GM15510 (cell line): ENCODE data around the gene EZH1.
A peak's percentile ranks its signal among the peaks of the same experiment; 100 is the strongest.

Experiments used
- POLR2A ChIP-seq: IDR thresholded peaks from 3 replicates; pipeline ENCODE4 v1.6.1; 2011; ENCODE audit warnings: borderline replicate concordance; ENCODE audit not compliant: insufficient read length; ENCODE audit errors: extremely low read depth

The EZH1 gene

DNA sequence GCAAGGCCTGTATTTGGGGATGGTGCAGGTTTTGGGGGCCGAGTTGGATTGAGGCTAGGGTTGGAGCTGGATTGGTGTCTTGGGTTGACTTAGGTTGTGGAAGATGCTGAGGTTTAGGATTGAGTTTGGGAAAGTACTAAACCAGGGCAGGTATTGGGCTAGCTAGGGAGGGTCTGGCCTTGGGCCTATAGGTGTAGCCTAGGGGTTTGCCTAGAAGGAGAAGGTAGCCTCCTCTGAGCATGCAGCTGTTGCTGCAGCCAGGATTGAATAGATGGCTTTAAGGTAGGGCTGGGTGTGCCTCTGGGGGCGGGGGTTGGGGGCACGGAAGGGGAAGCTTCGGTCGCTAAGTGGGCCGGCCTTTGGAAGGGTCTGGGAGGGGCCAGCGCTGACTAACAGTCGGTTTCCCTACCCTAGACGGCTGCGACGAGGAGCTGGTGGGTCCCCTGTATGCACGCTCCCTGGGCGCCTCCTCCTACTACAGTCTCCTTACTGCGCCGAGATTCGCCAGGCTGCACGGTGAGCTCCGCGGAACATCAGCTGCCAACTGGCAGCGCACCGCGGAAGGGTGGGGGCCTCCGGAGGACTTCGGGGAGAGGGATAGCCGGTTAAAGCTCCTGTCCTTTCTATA, 61.3 kb downstream of the EZH1 start:
- TF ChIP-seq POLR2A, result no peak

DNA sequence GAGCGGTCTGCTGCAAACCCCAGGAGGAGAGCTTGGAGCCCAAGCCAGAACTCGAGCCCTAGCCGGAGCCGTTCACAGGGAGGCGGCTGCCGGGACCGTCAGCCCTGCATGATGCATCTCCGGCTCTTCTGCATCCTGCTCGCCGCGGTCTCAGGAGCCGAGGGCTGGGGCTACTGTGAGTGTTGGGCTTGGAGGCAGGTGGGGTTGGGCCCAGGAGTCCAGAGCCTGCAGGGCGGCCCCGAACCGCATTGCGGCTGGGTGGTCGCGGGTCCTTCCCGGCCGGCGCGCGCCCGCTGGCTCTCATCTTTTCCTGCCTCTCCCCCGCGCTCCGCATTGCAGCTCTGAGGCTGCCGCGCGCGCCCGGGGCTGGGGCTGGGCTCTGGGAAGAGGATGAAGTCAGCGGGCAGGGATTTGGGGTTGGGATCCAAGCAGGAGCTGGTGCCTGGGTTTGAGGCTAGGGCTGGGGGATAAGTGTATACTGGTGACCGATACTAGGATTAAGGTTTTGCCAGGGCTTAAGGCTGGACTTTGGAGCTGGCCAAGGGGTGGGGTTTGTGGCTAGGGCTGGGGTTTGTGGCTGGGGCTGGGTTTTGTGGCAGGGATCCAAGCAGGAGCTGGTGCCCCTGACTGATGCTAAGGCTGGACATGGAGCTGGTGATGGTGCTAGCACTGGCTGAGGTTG, 62.0 kb downstream of the EZH1 start:
- no peak for TF ChIP-seq POLR2A

DNA sequence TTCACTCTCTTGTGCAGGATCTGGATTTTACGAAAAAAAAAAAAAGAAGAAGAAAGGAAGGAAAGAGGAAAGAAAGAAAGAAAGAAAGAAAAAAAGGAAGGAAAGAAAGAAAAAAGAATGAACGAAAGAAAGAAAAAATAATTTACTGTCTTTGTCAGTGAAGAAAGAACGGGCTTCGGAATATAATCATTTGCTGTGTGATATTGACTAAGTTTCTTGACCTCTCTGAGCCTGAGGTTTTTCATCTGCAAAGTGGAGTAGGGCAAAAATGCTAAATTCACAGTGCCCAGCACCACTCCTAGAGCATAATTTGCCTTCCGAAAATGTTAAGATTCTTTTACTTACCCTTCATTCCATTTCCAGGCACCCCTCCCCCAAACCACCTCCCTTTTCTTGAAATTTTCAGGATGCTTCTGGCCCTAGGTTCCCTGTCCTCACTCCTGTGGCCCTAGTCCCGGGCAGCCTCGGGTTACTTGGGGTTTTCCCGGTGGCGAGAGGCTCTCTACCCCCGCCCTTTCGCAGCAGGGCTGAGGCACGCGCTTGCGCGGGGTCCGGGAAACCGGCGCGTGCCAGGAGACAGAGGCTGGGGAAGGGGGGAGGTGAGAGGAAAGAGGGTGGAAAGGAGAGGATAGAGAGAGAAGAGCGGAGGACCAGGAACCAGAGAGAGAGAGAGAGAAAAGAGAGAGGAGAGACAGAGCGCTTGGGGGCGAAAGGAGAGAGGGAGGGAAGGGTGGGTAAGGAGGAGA, 62.7 kb downstream of the EZH1 start, which contains the start of gene CNTNAP1:
TSS of gene CNTNAP1 (plus strand) at position 556 of the 746 bp plus-strand sequence. CDS start 299 bp downstream, outside the sequence.
- peak; percentile 32 for TF ChIP-seq POLR2A

DNA sequence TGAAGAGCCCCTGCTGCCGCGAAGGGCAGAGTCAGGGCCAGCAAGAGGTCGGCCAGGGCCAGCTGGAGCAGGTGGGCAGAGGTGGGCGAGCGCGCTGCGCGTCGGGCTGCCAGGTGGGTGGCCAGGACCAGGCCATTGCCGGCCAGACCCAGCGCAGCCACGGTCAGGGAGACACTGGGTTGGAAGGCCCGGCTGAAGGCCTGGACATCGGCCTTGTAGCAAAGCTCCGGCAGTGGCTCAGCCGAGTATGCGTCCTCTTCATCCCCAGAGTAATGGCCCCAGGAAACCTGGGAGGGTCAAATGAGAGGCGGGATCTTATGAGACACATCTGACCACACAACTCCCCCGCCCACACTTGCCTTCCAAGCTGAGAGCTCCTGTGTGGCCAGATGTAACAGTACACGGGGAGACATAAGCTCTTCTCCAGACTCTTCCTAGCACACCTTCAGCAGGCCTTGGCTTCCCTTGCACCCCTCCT, 64.5 kb downstream of the EZH1 start:
- TF ChIP-seq POLR2A, result no peak

DNA sequence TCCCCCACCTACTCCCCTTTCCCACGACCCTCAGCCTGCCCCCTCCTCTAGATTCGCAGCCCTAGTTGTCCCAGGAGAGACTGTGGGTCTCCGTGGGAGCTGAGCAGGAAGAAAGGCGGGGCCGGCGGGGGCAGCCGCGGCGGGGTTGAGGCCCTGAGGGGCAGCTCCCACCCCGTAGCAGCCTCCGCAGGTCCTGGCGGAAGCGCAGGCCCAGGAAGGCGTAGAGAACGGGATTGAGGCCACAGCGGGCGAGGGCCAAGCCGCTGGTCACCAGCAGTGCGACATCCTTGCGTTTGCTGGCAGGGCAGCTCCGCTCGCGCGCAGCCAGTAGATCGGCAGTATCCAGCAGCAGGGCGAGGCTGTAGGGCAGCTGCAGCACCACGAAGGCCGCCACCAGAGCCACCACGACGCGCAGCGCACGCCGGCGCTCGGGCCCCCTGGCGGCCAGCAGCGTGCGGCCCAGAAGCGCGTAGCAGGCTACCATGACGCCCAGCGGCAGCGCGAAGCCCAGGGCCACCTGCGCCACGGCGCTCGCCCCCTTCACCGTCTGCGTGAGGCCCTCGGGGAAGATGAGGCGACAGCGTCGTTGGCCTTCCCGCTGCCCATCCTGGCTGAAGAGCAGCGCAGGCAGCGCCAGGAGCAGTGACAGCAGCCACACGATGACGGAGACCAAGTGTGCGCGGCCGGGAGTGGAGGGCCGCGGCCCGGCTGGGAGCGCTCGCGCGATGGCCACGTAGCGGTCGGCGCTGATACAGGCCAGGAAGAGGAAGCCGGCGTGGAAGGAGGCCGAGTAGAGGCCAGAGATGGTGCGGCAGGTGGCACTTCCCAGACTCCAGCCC, 65.1 kb downstream of the EZH1 start:
- peak; percentile 59 for TF ChIP-seq POLR2A

DNA sequence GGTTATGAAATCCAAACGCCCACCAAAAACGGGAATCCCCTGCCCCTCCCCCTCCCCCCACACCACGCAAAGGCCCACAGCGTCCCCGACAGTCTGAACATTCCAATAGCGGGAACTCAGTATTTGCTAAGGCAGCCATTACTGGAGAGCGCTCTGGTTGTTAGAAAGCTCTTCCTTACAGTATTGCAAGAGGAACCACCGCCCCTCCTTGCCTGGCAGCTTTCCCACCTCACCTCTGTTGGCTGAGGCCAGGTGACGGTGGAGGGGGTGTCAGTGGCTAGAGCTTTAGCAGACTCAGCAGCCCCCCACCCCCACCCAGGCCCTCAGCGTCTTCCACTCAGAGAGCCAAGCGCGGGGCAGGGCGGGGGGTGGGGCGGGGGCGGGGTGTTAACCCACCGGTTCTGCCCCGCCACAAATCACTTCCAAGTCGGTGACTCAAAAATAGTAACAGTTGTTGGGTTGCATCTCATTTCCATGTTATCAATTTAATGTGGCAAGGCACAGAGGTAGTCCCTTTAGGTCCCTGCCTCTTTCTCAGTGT, 65.8 kb downstream of the EZH1 start:
- no peak for TF ChIP-seq POLR2A

DNA sequence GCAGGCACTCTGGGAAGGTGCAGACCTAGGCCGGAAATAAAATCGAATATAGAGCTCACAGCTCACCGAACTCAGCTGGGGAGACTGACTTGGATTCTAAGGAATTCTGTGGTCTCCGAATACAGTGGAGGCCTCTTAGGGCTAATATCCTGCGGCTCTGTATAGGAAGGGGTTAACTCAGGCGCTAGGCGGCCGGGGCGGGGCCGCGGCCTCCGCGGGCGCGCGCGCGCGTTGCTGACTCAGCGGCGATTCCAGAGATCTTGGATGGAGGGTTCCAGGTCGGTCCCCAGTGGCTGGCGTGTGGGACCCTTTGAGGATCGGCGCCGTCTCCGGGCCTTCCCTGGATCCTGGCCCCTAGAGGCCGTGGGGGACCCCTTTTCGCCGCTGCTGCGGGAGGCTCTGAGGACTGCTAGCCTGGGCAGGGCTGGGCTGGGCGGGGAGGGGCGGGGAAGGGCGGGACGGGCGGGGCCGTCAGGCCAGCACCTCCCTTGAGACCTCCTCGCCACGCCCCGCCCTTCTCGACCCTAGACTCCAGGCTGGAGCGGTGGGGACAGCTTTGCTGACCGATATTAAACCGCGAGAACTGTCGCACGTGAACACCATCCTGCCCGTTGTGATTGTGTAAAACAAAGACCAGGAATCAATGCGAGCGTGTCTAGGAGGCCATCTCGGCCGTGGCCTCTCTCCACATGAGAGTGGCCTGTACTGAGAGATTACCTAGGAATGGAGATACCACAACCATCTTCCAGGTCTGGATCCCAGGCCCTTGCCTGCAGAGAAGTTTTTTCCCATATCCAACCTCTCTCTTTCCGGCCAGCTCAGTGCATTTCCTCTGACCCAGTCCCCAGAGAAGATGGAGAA, 66.7 kb downstream of the EZH1 start:
- peak; percentile 63 for TF ChIP-seq POLR2A

DNA sequence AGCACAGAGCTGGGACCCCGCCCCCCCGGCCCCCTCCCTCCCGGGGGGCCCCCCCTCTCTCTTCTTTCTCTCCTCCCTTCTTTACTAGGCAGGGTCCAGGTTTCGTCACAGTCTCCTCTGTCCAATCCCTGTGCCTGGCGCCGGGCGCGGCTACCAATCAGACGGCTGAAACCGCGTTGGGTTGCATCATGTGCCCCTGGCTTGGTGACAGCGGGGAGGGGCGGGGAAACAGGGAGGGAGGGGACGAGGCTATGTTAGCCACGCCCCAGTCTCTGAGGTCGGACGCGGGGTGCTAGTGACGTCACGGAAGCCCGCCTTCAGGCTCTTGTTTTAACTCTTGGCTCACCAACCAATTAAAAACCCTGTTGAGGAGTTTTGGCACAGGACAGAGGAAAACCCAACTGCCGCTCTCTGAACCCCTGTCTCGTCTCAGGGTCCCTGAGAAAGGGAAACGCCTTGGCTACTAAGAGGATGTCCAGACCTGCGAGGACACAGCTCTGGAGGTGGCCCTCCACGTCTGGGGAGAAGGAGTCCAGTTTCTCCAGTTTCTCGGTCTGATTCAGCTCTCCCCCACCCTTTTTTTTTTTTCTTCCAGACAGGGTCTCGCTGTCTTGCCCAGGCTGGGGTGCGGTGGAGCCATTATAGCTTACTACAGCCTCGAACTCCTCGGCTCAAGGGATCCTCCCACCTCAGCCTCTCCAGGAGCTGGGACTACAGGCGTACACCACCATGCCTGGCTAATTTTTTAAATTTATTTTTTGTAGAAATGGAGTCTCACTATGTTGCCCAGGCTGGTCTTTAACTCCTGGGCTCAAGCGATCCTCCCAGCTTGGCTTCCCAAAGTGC, 67.6 kb downstream of the EZH1 start:
- no peak for TF ChIP-seq POLR2A

DNA sequence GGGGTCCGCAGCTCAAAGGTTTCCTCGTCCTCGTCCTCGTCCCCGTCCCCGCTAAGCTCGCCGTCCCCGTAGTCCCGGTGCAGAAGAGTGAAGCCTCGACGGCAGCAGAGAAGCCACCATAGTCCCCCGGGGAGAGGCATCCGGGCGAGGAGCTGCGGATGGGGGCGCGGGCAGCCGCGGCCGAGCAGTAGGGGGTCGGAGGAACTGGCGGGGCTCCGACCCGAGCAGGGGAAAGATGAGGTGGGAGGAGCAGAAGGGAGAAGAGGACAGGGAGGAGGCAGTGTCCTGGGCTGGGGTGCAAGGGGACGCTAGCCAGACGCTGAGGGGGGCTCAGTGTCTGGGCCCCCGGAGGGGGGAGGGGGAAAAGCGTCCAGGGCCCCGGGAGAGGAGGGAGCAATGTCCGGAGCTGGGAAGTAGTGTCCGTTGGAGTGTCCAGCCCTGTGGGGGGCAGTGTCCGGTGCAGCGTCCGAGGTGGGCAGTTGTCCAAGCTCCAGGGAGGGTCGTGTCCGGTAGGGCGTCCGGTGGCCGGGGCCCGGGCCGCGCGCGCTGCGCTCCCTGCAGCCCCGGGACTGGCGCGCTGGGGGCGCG, 68.3 kb downstream of the EZH1 start, which contains the start of gene PLEKHH3:
TSS of gene PLEKHH3 (minus strand) at position 571 of the 588 bp plus-strand sequence. CDS start at position 140, 431 bp downstream.
- TF ChIP-seq POLR2A, result peak; percentile 73

DNA sequence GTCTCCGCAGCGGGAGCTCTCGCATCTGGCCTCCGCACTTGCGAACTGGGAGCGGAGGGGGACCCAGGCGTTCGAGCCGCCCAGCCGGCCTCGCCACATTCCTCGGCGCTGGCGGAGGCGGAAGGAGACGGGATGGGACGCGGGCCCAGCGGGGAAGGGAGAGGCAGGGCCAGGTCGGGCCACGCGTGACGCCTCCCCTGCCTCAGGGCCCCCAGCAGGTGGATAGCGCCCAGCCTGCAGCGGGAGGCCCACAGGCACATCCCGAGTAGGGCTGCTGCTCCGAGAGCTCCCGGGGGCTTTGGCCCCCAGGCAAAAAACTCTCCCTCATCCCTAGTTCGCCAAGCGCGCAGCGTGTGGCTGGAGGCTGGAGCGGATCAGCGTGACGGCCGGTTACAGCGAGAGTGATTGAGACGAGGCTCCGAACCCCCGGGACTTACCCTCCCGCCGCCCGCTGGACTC, 68.8 kb downstream of the EZH1 start:
- TF ChIP-seq POLR2A, result no peak

DNA sequence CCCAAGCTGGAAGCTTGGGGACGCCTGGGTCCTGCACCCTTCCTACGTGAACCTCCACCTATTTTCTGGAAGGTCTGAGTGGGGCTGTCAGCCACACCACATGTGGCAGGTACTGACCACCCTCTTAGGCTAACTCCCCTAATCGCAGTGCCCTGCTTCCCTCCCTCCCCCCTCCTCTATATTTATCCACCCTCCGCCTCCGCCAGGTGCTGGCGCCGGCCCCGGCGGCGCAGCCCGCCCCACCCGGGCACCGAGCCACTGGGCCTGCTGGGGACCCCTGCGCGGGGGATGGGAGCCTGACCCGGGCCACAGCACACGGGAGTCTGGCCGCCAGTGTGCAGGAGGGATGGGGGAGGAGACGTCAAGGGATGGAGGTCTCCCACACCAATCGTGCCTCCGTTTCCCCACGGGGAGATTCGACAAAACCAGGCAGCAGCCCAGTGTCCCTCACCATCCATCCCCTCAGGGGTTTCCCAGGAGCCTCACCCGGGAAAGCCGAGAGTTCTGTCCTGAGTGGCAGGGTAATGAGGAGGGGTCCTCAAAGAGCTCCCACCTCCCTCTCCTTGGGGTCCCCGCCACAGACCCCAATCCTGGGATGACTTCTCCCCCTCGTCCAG, 69.4 kb downstream of the EZH1 start:
- no peak for TF ChIP-seq POLR2A

DNA sequence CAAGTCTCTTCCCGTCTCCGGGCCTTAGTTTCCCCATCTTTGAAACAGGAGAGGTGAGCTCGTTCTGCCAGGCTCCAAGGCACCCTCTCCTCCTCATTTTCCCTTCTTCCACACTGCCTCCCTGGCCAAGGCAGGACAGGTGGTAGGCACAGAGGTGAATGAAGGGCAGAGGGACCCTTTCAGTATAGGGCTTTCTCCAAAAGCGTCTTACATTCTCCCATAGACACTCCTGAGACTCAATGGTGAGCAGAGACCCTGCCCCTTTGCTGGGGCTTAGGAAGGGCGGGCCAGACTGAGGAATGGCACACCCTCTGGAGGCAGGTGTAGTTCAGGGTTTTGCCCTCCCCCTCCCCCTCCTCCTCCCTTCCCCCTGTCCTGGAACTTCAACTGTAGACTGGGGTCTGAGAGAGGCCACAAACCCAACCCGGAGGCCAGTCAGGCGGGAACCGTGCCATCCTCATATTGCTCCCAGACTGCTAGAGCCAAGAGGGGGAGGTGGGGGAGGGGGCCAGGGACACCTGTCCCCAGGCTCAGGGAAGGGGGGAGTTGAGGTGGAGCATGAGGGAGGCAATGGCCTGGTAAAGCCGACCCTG, 70.0 kb downstream of the EZH1 start:
- no peak for TF ChIP-seq POLR2A
